Keratinocyte (primary cell): Measurements from ENCODE around the gene CHPT1. TPM values are rescaled to one million over a fixed set of nuclear protein-coding genes. Genes with fewer than 3 reads are reported as not detected.

Experiments
- DNase-seq: peaks from one replicate; pipeline ENCODE4 v3.0.0-alpha.2; 2011; ENCODE audit warnings: low read depth, missing footprints, low spot score
- FAIRE-seq: peaks from 2 replicates; lab custom pipeline; 2011; peaks lifted over from hg19 to GRCh38; lab: Jason Lieb, UNC
- H2AFZ ChIP-seq: 2 replicates; pipeline ENCODE4 v1.6.0; 2012; ENCODE audit warnings: low read length, control low read depth, inconsistent platforms; ENCODE audit not compliant: control insufficient read depth
- H3K27ac ChIP-seq: 2 replicates; pipeline ENCODE4 v1.5.1; 2011; ENCODE audit warnings: low read length; ENCODE audit not compliant: control insufficient read depth, insufficient read depth
- H3K27me3 ChIP-seq: 3 replicates; pipeline ENCODE4 v1.6.0; 2011; ENCODE audit warnings: low read length; ENCODE audit not compliant: control insufficient read depth, insufficient read depth; ENCODE audit errors: extremely low read depth
- H3K36me3 ChIP-seq, 2 experiments: 2 replicates in 1 of 2; 3 replicates in 1 of 2; pipeline ENCODE4 v1.5.1; 2011; ENCODE audit warnings: low read length in 2 of 2, mild to moderate bottlenecking in 1 of 2; ENCODE audit not compliant: control insufficient read depth in 2 of 2, insufficient read depth in 2 of 2; ENCODE audit errors: extremely low read depth in 1 of 2
- H3K4me1 ChIP-seq: 3 replicates; pipeline ENCODE4 v1.5.1; 2011; ENCODE audit warnings: low read length; ENCODE audit not compliant: control insufficient read depth, insufficient read depth; ENCODE audit errors: extremely low read depth
- H3K4me2 ChIP-seq: 3 replicates; pipeline ENCODE4 v1.6.0; 2011; ENCODE audit warnings: low read depth, low read length; ENCODE audit not compliant: control insufficient read depth, insufficient read depth; ENCODE audit errors: extremely low read depth
- H3K4me3 ChIP-seq, 3 experiments: fragments of 200-600 bp in 1 of 3; sonication (generic) in 1 of 3; 2 replicates in 2 of 3; 3 replicates in 1 of 3; pipeline ENCODE4 v1.5.1; 2011 to 2016; ENCODE audit warnings: low read length in 3 of 3, mild to moderate bottlenecking in 3 of 3, control low read depth in 2 of 3, inconsistent platforms in 1 of 3, low read depth in 1 of 3, mixed read lengths in 1 of 3, mixed run types in 1 of 3, moderate library complexity in 1 of 3; ENCODE audit not compliant: control insufficient read depth in 2 of 3, insufficient read depth in 2 of 3; ENCODE audit errors: extremely low read depth in 1 of 3
- H3K79me2 ChIP-seq: 2 replicates; pipeline ENCODE4 v1.6.0; 2012; ENCODE audit warnings: low read length; ENCODE audit not compliant: control insufficient read depth, insufficient read depth
- H3K9ac ChIP-seq: 3 replicates; pipeline ENCODE4 v1.6.0; 2011; ENCODE audit warnings: low read length; ENCODE audit not compliant: control insufficient read depth, insufficient read depth; ENCODE audit errors: extremely low read depth
- H3K9me1 ChIP-seq: 3 replicates; pipeline ENCODE4 v1.6.0; 2011; ENCODE audit warnings: low read length; ENCODE audit not compliant: control insufficient read depth, insufficient read depth; ENCODE audit errors: extremely low read depth
- H3K9me3 ChIP-seq: 2 replicates; pipeline ENCODE4 v1.5.1; 2012; ENCODE audit warnings: low read depth, low read length; ENCODE audit not compliant: control insufficient read depth
- H4K20me1 ChIP-seq: 3 replicates; pipeline ENCODE4 v1.6.0; 2011; ENCODE audit warnings: low read length; ENCODE audit not compliant: control insufficient read depth, insufficient read depth; ENCODE audit errors: extremely low read depth
- EZH2 ChIP-seq: IDR thresholded peaks from one replicate; pipeline ENCODE4 v1.6.1; 2012; ENCODE audit warnings: inconsistent platforms, mild to moderate bottlenecking, low read length, moderate library complexity
- dilution Hi-C: fragments of 300-500 bp; cut with MboI; formaldehyde crosslinking; loops from one replicate; pipeline ENCODE4 v1.7.0; 2020; ENCODE audit warnings: low sequenced_read_pairs; ENCODE audit not compliant: extremely low pct_ligation_motif_present
- polyA plus RNA-seq, 5 experiments: library from polyadenylated mRNA; depleted of rRNA in 3 of 5; stranded (reverse) in 3 of 5; stranded (forward) in 1 of 5; unstranded in 1 of 5; fragments of >200 nt; gene quantifications; 1 replicate in 1 of 5; 2 replicates in 3 of 5; 3 replicates in 1 of 5; pipeline versions ENCODE4 v1.2.1 to v1.2.3, GENCODE V29; 2011 to 2012; ENCODE audit warnings: missing spikeins in 2 of 5, low read depth in 1 of 5, low replicate concordance in 1 of 5
- TF ChIP-seq, protein P1 (sequence below), 3 experiments: IDR thresholded peaks in 1 of 3; conservative IDR thresholded peaks in 1 of 3; optimal IDR thresholded peaks in 1 of 3; 2 replicates in 2 of 3; 3 replicates in 1 of 3; pipeline versions ENCODE3 to v1.5.1; 2011; ENCODE audit warnings: low read length in 3 of 3, mild to moderate bottlenecking in 3 of 3, moderate library complexity in 2 of 3, control low read depth in 1 of 3, inconsistent platforms in 1 of 3; ENCODE audit not compliant: insufficient read depth in 2 of 3; ENCODE audit errors: extremely low read depth in 1 of 3

The CHPT1 gene
- polyA plus RNA-seq, 1 donor (not counting 4 experiments of a cell fraction or from before 2014, with no cell fraction given): 12.7 TPM

GRCh38 chr12:101737476-101737875, 40.0 kb downstream of the CHPT1 start:
- DNase-seq: no peak
- Histone ChIP-seq H3K79me2 (no peaks in the 10 kb centered on the region), H3K9ac (no peak overlapping the region), H3K27ac (no peak overlapping the region), H3K4me1 (no peaks in the 10 kb centered on the region), H3K9me3 (no peaks in the 10 kb centered on the region), H3K4me2 (no peak overlapping the region), H3K27me3 (no peaks in the 10 kb centered on the region), H3K36me3 (peaks cover 0 to 3% of the 10 kb centered on the region in 2 experiments), H4K20me1 (no peaks in the 10 kb centered on the region), H2AFZ (no peak overlapping the region), H3K4me3 (no peak overlapping the region), H3K9me1 (no peaks in the 10 kb centered on the region)
- TF ChIP-seq, protein P1, sequence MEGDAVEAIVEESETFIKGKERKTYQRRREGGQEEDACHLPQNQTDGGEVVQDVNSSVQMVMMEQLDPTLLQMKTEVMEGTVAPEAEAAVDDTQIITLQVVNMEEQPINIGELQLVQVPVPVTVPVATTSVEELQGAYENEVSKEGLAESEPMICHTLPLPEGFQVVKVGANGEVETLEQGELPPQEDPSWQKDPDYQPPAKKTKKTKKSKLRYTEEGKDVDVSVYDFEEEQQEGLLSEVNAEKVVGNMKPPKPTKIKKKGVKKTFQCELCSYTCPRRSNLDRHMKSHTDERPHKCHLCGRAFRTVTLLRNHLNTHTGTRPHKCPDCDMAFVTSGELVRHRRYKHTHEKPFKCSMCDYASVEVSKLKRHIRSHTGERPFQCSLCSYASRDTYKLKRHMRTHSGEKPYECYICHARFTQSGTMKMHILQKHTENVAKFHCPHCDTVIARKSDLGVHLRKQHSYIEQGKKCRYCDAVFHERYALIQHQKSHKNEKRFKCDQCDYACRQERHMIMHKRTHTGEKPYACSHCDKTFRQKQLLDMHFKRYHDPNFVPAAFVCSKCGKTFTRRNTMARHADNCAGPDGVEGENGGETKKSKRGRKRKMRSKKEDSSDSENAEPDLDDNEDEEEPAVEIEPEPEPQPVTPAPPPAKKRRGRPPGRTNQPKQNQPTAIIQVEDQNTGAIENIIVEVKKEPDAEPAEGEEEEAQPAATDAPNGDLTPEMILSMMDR (optimal IDR thresholded peaks at IDR 0.05 in 1 of 3, IDR thresholded peaks at IDR 0.05 in 1 of 3, conservative IDR thresholded peaks at IDR 0.05 in 1 of 3; ENCODE audit: extremely low read depth in 1 of 3, insufficient read depth in 2 of 3, low read length in 3 of 3): no peak
- no peak for TF ChIP-seq EZH2
- dilution Hi-C loops: no loop called here
- no peak for FAIRE-seq

GRCh38 chr12:101738920-101739665, 41.7 kb downstream of the CHPT1 start, which contains the start of gene SYCP3:
SYCP3 (minus strand) TSS chr12:101739462; CDS start chr12:101737935, 1,527 bp downstream.
- dilution Hi-C loops: no loop called here
- no peaks in the 10 kb centered on the region for H3K27me3 ChIP-seq

More at GRCh38 chr12:101738920-101739665, 41.7 kb downstream of the CHPT1 start, which contains the start of gene SYCP3:
- Histone ChIP-seq H3K4me2 (no peak within 1 kb of the TSS), H3K9ac (no peak within 1 kb of the TSS), H3K27ac (no peak within 1 kb of the TSS), H3K79me2 (no peaks in the 10 kb centered on the region), H3K9me3 (no peaks in the 10 kb centered on the region), H4K20me1 (no peaks in the 10 kb centered on the region), H3K4me1 (no peaks in the 10 kb centered on the region), H3K9me1 (no peaks in the 10 kb centered on the region), H3K36me3 (peaks cover 1 to 3% of the 10 kb centered on the region in 2 experiments), H2AFZ (no peak within 1 kb of the TSS), H3K4me3 (no peak within 1 kb of the TSS)
- TF ChIP-seq, protein P1 (optimal IDR thresholded peaks at IDR 0.05 in 1 of 3, IDR thresholded peaks at IDR 0.05 in 1 of 3, conservative IDR thresholded peaks at IDR 0.05 in 1 of 3; ENCODE audit: extremely low read depth in 1 of 3, insufficient read depth in 2 of 3, low read length in 3 of 3): no peak
- no peak for TF ChIP-seq EZH2
- FAIRE-seq (no peak), DNase-seq (no peak)
